ENCODE data around the gene CRYAA. TPM values are rescaled to one million over a fixed set of nuclear protein-coding genes. Genes with fewer than 3 reads are reported as not detected.

The CRYAA gene
- total and polyA plus RNA-seq, 2 of the 8 experiments (the other 6 are each of a cell fraction or from before 2014, with no cell fraction given), result not detected

DNA sequence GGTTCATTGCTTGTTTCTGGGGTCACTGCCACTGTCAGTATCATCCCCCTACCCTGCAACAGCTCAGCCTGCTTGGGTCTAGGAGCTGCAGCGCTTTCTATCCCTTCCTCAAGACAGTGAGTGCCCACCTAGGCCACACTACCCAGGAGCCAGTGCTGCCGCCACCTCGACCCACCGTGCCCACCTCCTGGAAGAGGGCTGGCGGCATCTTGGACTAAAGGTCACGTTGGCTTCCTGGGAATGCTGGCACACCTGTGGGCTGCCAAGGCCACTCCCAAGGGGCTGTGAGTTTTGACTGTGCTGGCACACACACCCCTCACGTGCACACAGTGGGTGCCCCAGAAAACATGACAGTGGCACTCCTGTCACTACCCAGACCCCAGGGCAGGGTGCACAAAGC lies 22.1 kb downstream of the CRYAA start (continued):
- TF ChIP-seq HDAC2 (IDR thresholded peaks at IDR 0.05; ENCODE audit: borderline replicate concordance in 1 of 2, low read depth in 2 of 2, low read length in 2 of 2), result no peak
- TF ChIP-seq, protein P1, sequence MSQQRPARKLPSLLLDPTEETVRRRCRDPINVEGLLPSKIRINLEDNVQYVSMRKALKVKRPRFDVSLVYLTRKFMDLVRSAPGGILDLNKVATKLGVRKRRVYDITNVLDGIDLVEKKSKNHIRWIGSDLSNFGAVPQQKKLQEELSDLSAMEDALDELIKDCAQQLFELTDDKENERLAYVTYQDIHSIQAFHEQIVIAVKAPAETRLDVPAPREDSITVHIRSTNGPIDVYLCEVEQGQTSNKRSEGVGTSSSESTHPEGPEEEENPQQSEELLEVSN (IDR thresholded peaks at IDR 0.05), result no peak
